NCI-H2196 treated with DMSO at 0.1 percent for 48 hours (cell line): ENCODE results near the gene SLC5A4.

Source experiments
- DNase-seq: peaks from one replicate; lab custom pipeline; 2025; ENCODE audit not compliant: unreplicated experiment; lab: John Stamatoyannopoulos, UW

SLC5A4 gene

GRCh38 chr22:32233091-32233490 lies 22.1 kb downstream of the SLC5A4 start:
- no peak for DNase-seq

- no peak for DNase-seq
Measured at GRCh38 chr22:32232191-32232830, 22.8 kb downstream of the SLC5A4 start.

GRCh38 chr22:32226326-32227104 lies 28.6 kb downstream of the SLC5A4 start:
- DNase-seq: no peak

GRCh38 chr22:32222991-32223390 lies 32.2 kb downstream of the SLC5A4 start:
- DNase-seq: no peak

- no peak for DNase-seq
Measured at GRCh38 chr22:32219026-32219425, 36.1 kb downstream of the SLC5A4 start.

GRCh38 chr22:32218470-32218869 lies 36.7 kb downstream of the SLC5A4 start:
- DNase-seq: no peak

- DNase-seq: no peak
Measured at GRCh38 chr22:32217465-32217864, 37.7 kb downstream of the SLC5A4 start.

GRCh38 chr22:32216911-32217310 lies 38.2 kb downstream of the SLC5A4 start:
- no peak for DNase-seq

GRCh38 chr22:32211011-32211410 lies 44.1 kb downstream of the SLC5A4 start:
- DNase-seq: no peak

GRCh38 chr22:32208681-32209080 lies 46.5 kb downstream of the SLC5A4 start:
- DNase-seq: no peak

- DNase-seq: no peak
Measured at GRCh38 chr22:32207971-32208480, 47.1 kb downstream of the SLC5A4 start.

GRCh38 chr22:32206774-32207758 lies 48.1 kb downstream of the SLC5A4 start:
- DNase-seq: peak; percentile 11

- DNase-seq: no peak
Measured at GRCh38 chr22:32205974-32206773, 49.0 kb downstream of the SLC5A4 start.

GRCh38 chr22:32204856-32205722 lies 50.1 kb downstream of the SLC5A4 start, which contains the start of gene RFPL2:
TSS of gene RFPL2 (minus strand) at chr22:32205073. CDS start at chr22:32202451, 2,622 bp downstream.
- DNase-seq: no peak

GRCh38 chr22:32204040-32204855 lies 50.9 kb downstream of the SLC5A4 start:
- no peak for DNase-seq

- DNase-seq: no peak
Measured at GRCh38 chr22:32203181-32204039, 51.7 kb downstream of the SLC5A4 start.

GRCh38 chr22:32202539-32203180 lies 52.5 kb downstream of the SLC5A4 start:
- DNase-seq: peak; percentile 42
